ENCODE results near the gene TRPM3. TPM values are rescaled to one million over a fixed set of nuclear protein-coding genes. Genes with fewer than 3 reads are reported as not detected.

The TRPM3 gene
- total RNA-seq, 1 experiment from 2014 or later: not detected

DNA sequence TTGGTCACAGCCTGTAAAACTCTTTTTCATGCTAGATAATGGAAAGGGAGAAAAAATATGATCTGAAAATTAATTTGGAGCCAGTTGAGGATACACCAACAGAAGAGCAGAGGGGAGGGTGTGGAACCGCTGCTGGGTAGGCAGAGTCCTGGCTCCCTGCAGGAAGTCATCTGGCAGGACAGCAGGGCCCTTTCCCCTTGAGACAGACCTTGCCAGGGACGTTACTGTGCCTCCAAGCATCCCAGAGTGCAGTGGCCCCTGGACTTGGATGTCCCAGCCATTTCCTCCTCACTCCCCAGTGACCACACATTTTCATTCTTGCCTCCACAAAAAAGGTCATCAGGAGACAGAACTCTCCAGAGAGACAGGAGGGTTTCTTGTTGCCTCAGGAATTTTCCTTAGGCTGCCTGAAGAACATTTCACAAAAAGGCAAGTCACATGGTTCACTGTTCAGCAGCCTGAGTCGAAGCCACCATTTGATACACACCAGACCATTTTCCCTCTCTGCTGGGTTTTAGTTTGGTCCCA is 5.9 kb downstream of the TRPM3 start:
- no peak overlapping the region for H3K4me2 ChIP-seq (ENCODE audit: low read length)
- H3K4me1 ChIP-seq (ENCODE audit: insufficient read depth, low read length): no peaks in the 10 kb centered on the region
- H3K4me3 ChIP-seq (ENCODE audit: low read length): no peak overlapping the region
- no peak overlapping the region for H3K27ac ChIP-seq (ENCODE audit: low read length)
- BruUV-seq (replicated peaks): no TSS peak
- ChIA-PET CTCF (no interaction called here), POLR2A (ENCODE audit: unreplicated experiment) (no interaction called here)
- intact Hi-C loops (cut with micrococcal nuclease): no loop called here
- TF ChIP-seq EZH2 (IDR thresholded peaks at IDR 0.05; ENCODE audit: low read length, unreplicated experiment) (no peak), EZH2phosphoT487 (IDR thresholded peaks at IDR 0.05; ENCODE audit: borderline replicate concordance, low read length) (no peak)
- TF ChIP-seq, protein P1, sequence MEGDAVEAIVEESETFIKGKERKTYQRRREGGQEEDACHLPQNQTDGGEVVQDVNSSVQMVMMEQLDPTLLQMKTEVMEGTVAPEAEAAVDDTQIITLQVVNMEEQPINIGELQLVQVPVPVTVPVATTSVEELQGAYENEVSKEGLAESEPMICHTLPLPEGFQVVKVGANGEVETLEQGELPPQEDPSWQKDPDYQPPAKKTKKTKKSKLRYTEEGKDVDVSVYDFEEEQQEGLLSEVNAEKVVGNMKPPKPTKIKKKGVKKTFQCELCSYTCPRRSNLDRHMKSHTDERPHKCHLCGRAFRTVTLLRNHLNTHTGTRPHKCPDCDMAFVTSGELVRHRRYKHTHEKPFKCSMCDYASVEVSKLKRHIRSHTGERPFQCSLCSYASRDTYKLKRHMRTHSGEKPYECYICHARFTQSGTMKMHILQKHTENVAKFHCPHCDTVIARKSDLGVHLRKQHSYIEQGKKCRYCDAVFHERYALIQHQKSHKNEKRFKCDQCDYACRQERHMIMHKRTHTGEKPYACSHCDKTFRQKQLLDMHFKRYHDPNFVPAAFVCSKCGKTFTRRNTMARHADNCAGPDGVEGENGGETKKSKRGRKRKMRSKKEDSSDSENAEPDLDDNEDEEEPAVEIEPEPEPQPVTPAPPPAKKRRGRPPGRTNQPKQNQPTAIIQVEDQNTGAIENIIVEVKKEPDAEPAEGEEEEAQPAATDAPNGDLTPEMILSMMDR (conservative IDR thresholded peaks at IDR 0.05; ENCODE audit: low read depth, low read length): no peak
- no peaks in the 10 kb centered on the region for H3K79me2 ChIP-seq (ENCODE audit: low read length)
- H3F3A ChIP-seq (ENCODE audit: low read length, unreplicated experiment): no peaks in the 10 kb centered on the region
- no peaks in the 10 kb centered on the region for H3K9me3 ChIP-seq (ENCODE audit: low read length)
- no peaks in the 10 kb centered on the region for H3K36me3 ChIP-seq (ENCODE audit: low read depth, low read length)
- no peak for ATAC-seq
- H3K27me3 ChIP-seq (ENCODE audit: low read length): no peaks in the 10 kb centered on the region
- DNase-seq: no peak
- H4K20me1 ChIP-seq (ENCODE audit: low read length): no peaks in the 10 kb centered on the region
- no peaks in the 10 kb centered on the region for H3K9me2 ChIP-seq (replicated peaks; ENCODE audit: low read length)
- no peak overlapping the region for H2AFZ ChIP-seq (ENCODE audit: low read length)
- H3K9ac ChIP-seq (ENCODE audit: low read length): no peak overlapping the region

DNA sequence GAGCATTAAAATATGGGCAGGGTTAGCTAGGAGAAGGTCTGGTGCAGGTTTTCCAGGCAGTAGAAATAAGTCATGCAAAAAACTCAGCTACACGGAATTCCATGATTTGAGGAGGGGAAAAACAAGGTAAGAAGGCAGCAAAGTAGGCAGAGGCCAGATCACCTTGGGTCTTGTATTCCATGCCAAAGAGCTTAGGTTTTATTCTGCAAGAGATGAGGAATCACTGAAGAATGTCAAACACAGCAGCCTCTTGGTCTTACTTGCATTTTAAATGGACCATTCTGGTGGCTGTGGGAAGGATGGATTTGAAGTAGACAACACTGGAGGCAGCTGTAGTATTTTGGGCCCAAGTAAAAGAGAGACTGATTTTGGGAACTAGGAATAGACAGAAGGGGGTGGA is 8.6 kb downstream of the TRPM3 start:
- H3K9ac ChIP-seq (ENCODE audit: low read length): no peak overlapping the region
- no peaks in the 10 kb centered on the region for H4K20me1 ChIP-seq (ENCODE audit: low read length)
- H3K27ac ChIP-seq (ENCODE audit: low read length): no peak overlapping the region
- ChIA-PET CTCF (no interaction called here), POLR2A (ENCODE audit: unreplicated experiment) (no interaction called here)
- H3K79me2 ChIP-seq (ENCODE audit: low read length): no peaks in the 10 kb centered on the region
- no peaks in the 10 kb centered on the region for H3K27me3 ChIP-seq (ENCODE audit: low read length)
- H3K4me3 ChIP-seq (ENCODE audit: low read length): no peak overlapping the region
- DNase-seq (no peak), ATAC-seq (no peak)
- no peaks in the 10 kb centered on the region for H3F3A ChIP-seq (ENCODE audit: low read length, unreplicated experiment)
- TF ChIP-seq, protein P1 (conservative IDR thresholded peaks at IDR 0.05; ENCODE audit: low read depth, low read length): no peak
- TF ChIP-seq EZH2 (IDR thresholded peaks at IDR 0.05; ENCODE audit: low read length, unreplicated experiment): no peak
- no peak for TF ChIP-seq EZH2phosphoT487 (IDR thresholded peaks at IDR 0.05; ENCODE audit: borderline replicate concordance, low read length)
- H3K36me3 ChIP-seq (ENCODE audit: low read depth, low read length): no peaks in the 10 kb centered on the region
- no peaks in the 10 kb centered on the region for H3K9me3 ChIP-seq (ENCODE audit: low read length)
- H3K4me2 ChIP-seq (ENCODE audit: low read length): no peak overlapping the region
- no peak overlapping the region for H2AFZ ChIP-seq (ENCODE audit: low read length)
- H3K4me1 ChIP-seq (ENCODE audit: insufficient read depth, low read length): no peaks in the 10 kb centered on the region
- no peaks in the 10 kb centered on the region for H3K9me2 ChIP-seq (replicated peaks; ENCODE audit: low read length)
- BruUV-seq (replicated peaks): no TSS peak
- intact Hi-C loops (cut with micrococcal nuclease): no loop called here

DNA sequence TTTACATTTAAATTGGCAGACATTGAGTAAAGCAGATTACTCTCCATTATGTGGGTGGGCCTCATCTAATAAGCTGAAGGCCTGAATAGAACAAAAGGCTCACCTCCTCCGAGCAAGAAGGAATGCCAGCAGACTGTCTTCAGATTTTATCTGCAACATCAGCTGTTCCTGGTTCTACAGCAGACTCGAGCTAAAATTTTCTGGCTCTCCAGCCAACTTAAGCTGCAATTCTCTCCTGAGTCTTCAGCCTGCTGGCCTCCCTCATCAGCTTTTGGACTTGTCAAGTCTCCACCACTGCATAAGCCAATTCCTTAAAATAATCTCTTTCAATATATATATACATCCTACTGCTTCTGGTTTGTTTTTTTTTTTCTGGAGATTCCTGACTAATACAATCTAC is 12.5 kb downstream of the TRPM3 start:
- Histone ChIP-seq H4K20me1 (ENCODE audit: low read length) (no peaks in the 10 kb centered on the region), H3K4me2 (ENCODE audit: low read length) (no peak overlapping the region), H3K27me3 (ENCODE audit: low read length) (no peaks in the 10 kb centered on the region), H2AFZ (ENCODE audit: low read length) (no peak overlapping the region), H3K4me3 (ENCODE audit: low read length) (no peak overlapping the region), H3K9ac (ENCODE audit: low read length) (no peak overlapping the region), H3F3A (ENCODE audit: low read length, unreplicated experiment) (no peaks in the 10 kb centered on the region), H3K36me3 (ENCODE audit: low read depth, low read length) (no peaks in the 10 kb centered on the region), H3K27ac (ENCODE audit: low read length) (no peak overlapping the region), H3K9me2 (replicated peaks; ENCODE audit: low read length) (no peaks in the 10 kb centered on the region), H3K9me3 (ENCODE audit: low read length) (no peaks in the 10 kb centered on the region), H3K79me2 (ENCODE audit: low read length) (no peaks in the 10 kb centered on the region), H3K4me1 (ENCODE audit: insufficient read depth, low read length) (no peaks in the 10 kb centered on the region)
- no peak for ATAC-seq
- ChIA-PET POLR2A (ENCODE audit: unreplicated experiment) (no interaction called here), CTCF (no interaction called here)
- BruUV-seq (replicated peaks): no TSS peak
- no peak for TF ChIP-seq EZH2phosphoT487 (IDR thresholded peaks at IDR 0.05; ENCODE audit: borderline replicate concordance, low read length)
- no peak for DNase-seq
- intact Hi-C loops (cut with micrococcal nuclease): no loop called here

Data from PC-3 (cell line).